Nephron (organoid): ENCODE data around the gene YAP1.

Source experiments
- H3K27ac Mint-ChIP-seq, 3 experiments: 2 replicates each; pipeline ENCODE4 v1.8.0; 2020; ENCODE audit warnings: mixed read lengths in 3 of 3, mild to moderate bottlenecking in 2 of 3, moderate library complexity in 1 of 3
- H3K27me3 Mint-ChIP-seq: 2 replicates; pipeline ENCODE4 v1.8.0; 2021; ENCODE audit warnings: low read depth, mild to moderate bottlenecking, moderate library complexity, mixed read lengths
- H3K36me3 Mint-ChIP-seq: 2 replicates; pipeline ENCODE4 v1.8.0; 2020; ENCODE audit warnings: low read depth, mixed read lengths
- H3K4me1 Mint-ChIP-seq: 2 replicates; pipeline ENCODE4 v1.8.0; 2020; ENCODE audit warnings: mixed read lengths
- H3K4me3 Mint-ChIP-seq, 3 experiments: 2 replicates each; pipeline ENCODE4 v1.8.0; 2020; ENCODE audit warnings: mild to moderate bottlenecking in 3 of 3, mixed read lengths in 3 of 3, moderate library complexity in 2 of 3
- H3K9me3 Mint-ChIP-seq: 2 replicates; pipeline ENCODE4 v1.8.0; 2020; ENCODE audit warnings: mixed read lengths
- CTCF ChIP-seq, 3 experiments: fragments of 200-600 bp; sonication (generic); IDR thresholded peaks; one replicate each; pipeline ENCODE4 v1.5.0; 2021; ENCODE audit warnings: antibody characterized with exemption in 3 of 3; ENCODE audit not compliant: unreplicated experiment in 3 of 3

YAP1 gene

GRCh38 chr11:102188488-102188887 is 78.2 kb downstream of the YAP1 start:
- Mint-ChIP-seq H3K27me3 (no peaks in the 10 kb centered on the region), H3K27ac (peak overlapping the region in 2 of 3 experiments; percentile 86 to 91), H3K4me3 (no peak overlapping the region)

GRCh38 chr11:102191832-102192231 is 81.6 kb downstream of the YAP1 start:
- no peak for TF ChIP-seq CTCF (IDR thresholded peaks at IDR 0.05; ENCODE audit: unreplicated experiment in 3 of 3)
- H3K4me1 Mint-ChIP-seq = peaks cover 36% of the 10 kb centered on the region
- H3K36me3 Mint-ChIP-seq = peaks cover 36% of the 10 kb centered on the region
- H3K27ac Mint-ChIP-seq = peak overlapping the region; percentile 45 to 87 (median 82)
- H3K9me3 Mint-ChIP-seq = no peaks in the 10 kb centered on the region
- no peak overlapping the region for H3K4me3 Mint-ChIP-seq
- no peaks in the 10 kb centered on the region for H3K27me3 Mint-ChIP-seq

More at GRCh38 chr11:102188488-102188887, 78.2 kb downstream of the YAP1 start:
- Mint-ChIP-seq H3K9me3 (no peaks in the 10 kb centered on the region), H3K36me3 (peaks cover 25% of the 10 kb centered on the region), H3K4me1 (peaks cover 53% of the 10 kb centered on the region)
- no peak for TF ChIP-seq CTCF (IDR thresholded peaks at IDR 0.05; ENCODE audit: unreplicated experiment in 3 of 3)

GRCh38 chr11:102192349-102193066 is 82.3 kb downstream of the YAP1 start:
- Mint-ChIP-seq H3K27me3 (no peaks in the 10 kb centered on the region), H3K27ac (peak overlapping the region; percentile 45 to 87 (median 82)), H3K4me1 (peaks cover 36% of the 10 kb centered on the region), H3K4me3 (no peak overlapping the region), H3K9me3 (no peaks in the 10 kb centered on the region), H3K36me3 (peaks cover 36% of the 10 kb centered on the region)
- TF ChIP-seq CTCF (IDR thresholded peaks at IDR 0.05; ENCODE audit: unreplicated experiment in 3 of 3) = no peak

- H3K36me3 Mint-ChIP-seq = peaks cover 42% of the 10 kb centered on the region
- H3K9me3 Mint-ChIP-seq = no peaks in the 10 kb centered on the region
- H3K4me3 Mint-ChIP-seq = no peak overlapping the region
- H3K27ac Mint-ChIP-seq = no peak overlapping the region
- H3K4me1 Mint-ChIP-seq = peaks cover 44% of the 10 kb centered on the region
- no peaks in the 10 kb centered on the region for H3K27me3 Mint-ChIP-seq
- no peak for TF ChIP-seq CTCF (IDR thresholded peaks at IDR 0.05; ENCODE audit: unreplicated experiment in 3 of 3)
Observed at GRCh38 chr11:102194257-102194656, 84.0 kb downstream of the YAP1 start.

- no peak for TF ChIP-seq CTCF (IDR thresholded peaks at IDR 0.05; ENCODE audit: unreplicated experiment in 3 of 3)
- H3K9me3 Mint-ChIP-seq = no peaks in the 10 kb centered on the region
- no peaks in the 10 kb centered on the region for H3K27me3 Mint-ChIP-seq
- H3K4me1 Mint-ChIP-seq = peaks cover 42% of the 10 kb centered on the region
- H3K4me3 Mint-ChIP-seq = no peak overlapping the region
- H3K36me3 Mint-ChIP-seq = peaks cover 42% of the 10 kb centered on the region
- peak overlapping the region in 1 of 3 experiments; percentile 33 for H3K27ac Mint-ChIP-seq
Observed at GRCh38 chr11:102194990-102195389, 84.7 kb downstream of the YAP1 start.

GRCh38 chr11:102196351-102196750 is 86.1 kb downstream of the YAP1 start:
- Mint-ChIP-seq H3K27ac (peak overlapping the region; percentile 23 to 85 (median 54)), H3K4me3 (no peak overlapping the region), H3K36me3 (peaks cover 48% of the 10 kb centered on the region), H3K4me1 (peaks cover 39% of the 10 kb centered on the region), H3K27me3 (no peaks in the 10 kb centered on the region), H3K9me3 (no peaks in the 10 kb centered on the region)
- TF ChIP-seq CTCF (IDR thresholded peaks at IDR 0.05; ENCODE audit: unreplicated experiment in 3 of 3) = no peak
